Chondrocyte (in vitro differentiated cells): ENCODE data around the gene AGRN. TPM values are rescaled to one million over a fixed set of nuclear protein-coding genes. Genes with fewer than 3 reads are reported as not detected.

Experiments
- DNase-seq: peaks from one replicate; pipeline ENCODE4 v3.0.0; 2021; ENCODE audit warnings: mixed read lengths, low spot score
- H3K27ac Mint-ChIP-seq: one replicate; pipeline ENCODE4 v1.8.0; 2021; ENCODE audit warnings: mild to moderate bottlenecking, moderate library complexity, mixed read lengths; ENCODE audit not compliant: unreplicated experiment
- H3K27me3 Mint-ChIP-seq: 2 replicates; pipeline ENCODE4 v1.8.0; 2021; ENCODE audit warnings: low read depth, mixed read lengths
- H3K36me3 Mint-ChIP-seq: 2 replicates; pipeline ENCODE4 v1.8.0; 2021; ENCODE audit warnings: low read depth, mixed read lengths
- H3K4me1 Mint-ChIP-seq: 2 replicates; pipeline ENCODE4 v1.8.0; 2021; ENCODE audit warnings: low read depth, mild to moderate bottlenecking, mixed read lengths
- H3K4me3 Mint-ChIP-seq: one replicate; pipeline ENCODE4 v1.8.0; 2021; ENCODE audit warnings: mild to moderate bottlenecking, moderate library complexity, mixed read lengths; ENCODE audit not compliant: unreplicated experiment
- H3K9me3 Mint-ChIP-seq: 2 replicates; pipeline ENCODE4 v1.8.0; 2021; ENCODE audit warnings: low read depth, mixed read lengths
- long read RNA-seq: library from polyadenylated mRNA; stranded (forward); transcript quantifications from one replicate; pipeline ENCODE4 v2.0.0, GENCODE V29; 2021
- total RNA-seq: library from RNA; stranded (reverse); gene quantifications from 3 replicates; pipeline ENCODE4 v1.2.1, GENCODE V29; 2021
- TF ChIP-seq, protein P1 (sequence below): fragments of 200-600 bp; sonication (generic); IDR thresholded peaks from 2 replicates; pipeline ENCODE4 v1.5.0; 2021; ENCODE audit warnings: antibody characterized with exemption, mild to moderate bottlenecking, moderate library complexity

AGRN gene
- 138 to 221 TPM (median 219 TPM) in 3 replicates for total RNA-seq
- long read RNA-seq, full-length matches to known transcripts = 5 of 149 reads
- long read RNA-seq, partial matches to known transcripts = 114 of 149 reads
- long read RNA-seq, other reads (novel, unspliced or antisense) = 30 of 149 reads

GRCh38 chr1:1020000-1020404 is at the start of gene AGRN:
Gene AGRN, plus strand, starts transcription at chr1:1020120. Its CDS starts 53 bp downstream, at chr1:1020173.
- H3K27ac Mint-ChIP-seq = peak within 1 kb of the TSS; percentile 66
- no peak for DNase-seq
- H3K27me3 Mint-ChIP-seq = no peaks in the 10 kb centered on the region
- TF ChIP-seq, protein P1, sequence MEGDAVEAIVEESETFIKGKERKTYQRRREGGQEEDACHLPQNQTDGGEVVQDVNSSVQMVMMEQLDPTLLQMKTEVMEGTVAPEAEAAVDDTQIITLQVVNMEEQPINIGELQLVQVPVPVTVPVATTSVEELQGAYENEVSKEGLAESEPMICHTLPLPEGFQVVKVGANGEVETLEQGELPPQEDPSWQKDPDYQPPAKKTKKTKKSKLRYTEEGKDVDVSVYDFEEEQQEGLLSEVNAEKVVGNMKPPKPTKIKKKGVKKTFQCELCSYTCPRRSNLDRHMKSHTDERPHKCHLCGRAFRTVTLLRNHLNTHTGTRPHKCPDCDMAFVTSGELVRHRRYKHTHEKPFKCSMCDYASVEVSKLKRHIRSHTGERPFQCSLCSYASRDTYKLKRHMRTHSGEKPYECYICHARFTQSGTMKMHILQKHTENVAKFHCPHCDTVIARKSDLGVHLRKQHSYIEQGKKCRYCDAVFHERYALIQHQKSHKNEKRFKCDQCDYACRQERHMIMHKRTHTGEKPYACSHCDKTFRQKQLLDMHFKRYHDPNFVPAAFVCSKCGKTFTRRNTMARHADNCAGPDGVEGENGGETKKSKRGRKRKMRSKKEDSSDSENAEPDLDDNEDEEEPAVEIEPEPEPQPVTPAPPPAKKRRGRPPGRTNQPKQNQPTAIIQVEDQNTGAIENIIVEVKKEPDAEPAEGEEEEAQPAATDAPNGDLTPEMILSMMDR = no peak
- no peaks in the 10 kb centered on the region for H3K9me3 Mint-ChIP-seq
- H3K4me1 Mint-ChIP-seq = peaks cover 28% of the 10 kb centered on the region
- H3K4me3 Mint-ChIP-seq = peak within 1 kb of the TSS; percentile 76
- no peaks in the 10 kb centered on the region for H3K36me3 Mint-ChIP-seq

GRCh38 chr1:970242-970972 is 49.5 kb upstream of the AGRN start:
- Mint-ChIP-seq H3K4me1 (peaks cover 6% of the 10 kb centered on the region), H3K27me3 (peaks cover 6% of the 10 kb centered on the region), H3K4me3 (no peak overlapping the region), H3K9me3 (no peaks in the 10 kb centered on the region), H3K36me3 (no peaks in the 10 kb centered on the region), H3K27ac (no peak overlapping the region)
- DNase-seq = no peak
- TF ChIP-seq, protein P1 = no peak

DNA sequence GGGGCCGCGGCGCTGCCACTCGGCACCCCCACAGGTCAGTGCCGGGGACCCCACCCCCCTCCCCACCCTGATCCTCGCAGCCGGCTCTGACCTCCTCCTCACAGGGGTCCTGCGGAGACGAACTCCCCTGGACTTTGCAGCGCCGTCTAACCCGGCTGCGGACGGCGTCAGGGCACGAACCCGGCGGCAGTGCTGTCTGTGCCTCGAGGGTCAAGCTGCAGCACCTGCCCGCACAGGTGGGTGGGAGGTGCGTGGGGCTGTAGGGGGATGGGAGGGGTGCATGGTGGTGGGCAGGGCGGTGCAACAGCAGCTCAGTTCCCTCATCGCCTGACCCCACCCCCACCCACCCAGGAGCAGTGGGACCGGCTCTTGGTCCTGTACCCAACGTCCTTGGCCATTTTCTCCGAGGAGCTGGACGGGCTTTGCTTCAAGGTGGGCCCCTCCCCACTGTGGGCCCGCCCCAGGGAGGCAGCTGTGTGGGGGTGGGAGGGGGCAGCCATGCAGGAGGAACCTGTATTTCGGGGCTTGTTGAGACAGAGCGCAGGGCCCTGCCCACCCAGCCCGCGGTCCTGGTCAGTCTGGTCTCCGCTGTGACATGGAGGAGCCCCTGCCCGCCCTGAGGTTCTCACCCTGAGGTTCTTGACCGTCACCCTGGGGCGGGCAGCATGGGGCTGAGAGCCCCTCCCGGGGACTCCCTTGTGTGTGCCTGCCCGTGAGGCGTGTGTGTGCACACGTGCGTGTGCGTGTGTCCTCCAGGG is 48.8 kb upstream of the AGRN start:
- no peak for DNase-seq
- Mint-ChIP-seq H3K9me3 (no peaks in the 10 kb centered on the region), H3K4me1 (peaks cover 6% of the 10 kb centered on the region), H3K27me3 (peaks cover 10% of the 10 kb centered on the region), H3K36me3 (no peaks in the 10 kb centered on the region), H3K27ac (no peak overlapping the region), H3K4me3 (no peak overlapping the region)
- TF ChIP-seq, protein P1 = no peak

DNA sequence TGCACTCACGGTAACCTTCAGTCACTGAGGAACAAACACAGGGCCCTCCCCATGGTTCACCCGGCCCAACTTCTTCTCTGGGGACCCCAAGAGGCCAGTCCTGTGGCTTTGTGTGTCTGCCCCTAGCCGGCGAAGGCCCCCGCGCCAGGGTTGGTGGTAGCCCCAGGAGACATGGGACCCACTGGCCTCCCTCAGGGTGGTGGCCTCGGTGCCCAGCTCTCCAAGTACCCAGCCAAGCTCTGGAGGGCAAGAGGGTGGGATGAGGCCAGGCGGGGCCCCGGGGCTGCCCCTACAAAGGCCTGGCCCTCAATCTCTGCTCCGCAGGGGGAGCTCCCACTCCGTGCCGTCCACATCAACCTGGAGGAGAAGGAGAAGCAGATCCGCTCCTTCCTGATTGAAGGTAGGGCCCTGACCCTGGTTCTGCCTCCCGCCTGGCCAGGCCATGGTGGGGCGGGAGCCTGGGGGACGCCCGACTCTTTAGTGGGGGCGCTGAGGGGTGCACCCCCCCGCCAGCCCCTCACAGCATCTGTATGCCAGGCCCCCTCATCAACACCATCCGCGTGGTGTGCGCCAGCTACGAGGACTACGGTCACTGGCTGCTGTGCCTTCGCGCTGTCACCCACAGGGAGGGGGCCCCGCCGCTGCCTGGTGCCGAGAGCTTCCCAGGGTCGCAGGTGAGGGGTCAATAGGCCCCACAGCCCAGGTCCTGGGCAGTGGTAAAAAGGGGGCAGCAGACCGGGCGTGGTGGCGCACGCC is 48.0 kb upstream of the AGRN start:
- no peak overlapping the region for H3K4me3 Mint-ChIP-seq
- no peaks in the 10 kb centered on the region for H3K9me3 Mint-ChIP-seq
- TF ChIP-seq, protein P1 = no peak
- H3K27me3 Mint-ChIP-seq = peaks cover 10% of the 10 kb centered on the region
- no peak for DNase-seq
- peaks cover 3% of the 10 kb centered on the region for H3K4me1 Mint-ChIP-seq
- no peak overlapping the region for H3K27ac Mint-ChIP-seq
- H3K36me3 Mint-ChIP-seq = no peaks in the 10 kb centered on the region
